GM18907 (cell line): Measurements from ENCODE around the gene ANKZF1.
"Not testable (repeated sequence)": the region's sequence is repeated elsewhere in the genome, so short reads cannot be mapped to it uniquely, and the experiment has no call there.

Source experiments
- ATAC-seq: cut with Tn5 transposase; IDR thresholded peaks from one replicate; pipeline ENCODE4 v1.9.1; 2021; ENCODE audit warnings: mild to moderate bottlenecking, moderate library complexity; ENCODE audit not compliant: unreplicated experiment

ANKZF1 gene

DNA sequence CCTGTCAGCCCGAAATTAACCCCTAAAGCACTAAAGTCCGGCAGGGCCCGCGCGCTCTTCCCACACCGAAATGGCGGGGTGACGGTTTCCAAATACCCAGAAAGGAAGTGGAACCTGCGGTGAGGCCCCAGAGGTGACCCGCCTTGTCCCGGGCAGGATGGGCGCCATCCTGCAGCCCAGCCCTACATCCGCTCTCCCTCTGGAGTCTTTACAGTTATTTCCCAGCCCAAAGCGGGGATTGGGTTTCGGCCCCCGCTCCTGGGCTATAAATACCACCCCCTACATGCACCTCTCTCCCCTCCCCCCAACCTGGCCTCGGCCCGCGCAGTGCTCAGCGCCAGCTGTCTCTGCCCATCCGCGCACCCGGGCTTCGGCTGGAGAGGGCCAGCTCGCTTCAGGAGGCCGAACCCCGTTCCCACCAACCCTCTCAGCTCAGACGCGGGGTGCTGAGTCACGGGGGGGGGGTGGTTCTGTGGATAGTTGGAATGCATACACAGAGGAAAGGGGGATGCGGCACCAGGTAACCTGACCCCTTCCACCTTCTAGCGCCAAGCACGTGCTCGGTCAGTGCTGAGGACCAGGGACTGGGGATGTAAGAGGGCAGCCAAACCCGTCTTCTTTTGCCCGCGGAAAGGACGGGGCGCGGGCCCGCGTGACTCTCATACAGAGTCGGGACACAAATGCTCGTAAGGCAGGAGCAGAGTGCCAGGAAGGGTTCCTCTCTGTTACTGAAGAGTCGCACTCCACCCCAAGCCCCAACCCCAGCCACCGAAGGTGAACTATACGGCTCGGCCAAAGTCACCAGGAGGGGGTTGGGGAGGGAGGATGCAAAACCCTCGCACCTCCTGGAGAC, 23.5 kb downstream of the ANKZF1 start, which contains the start of gene TUBA4B:
TUBA4B (plus strand) TSS at position 344 of the 853 bp plus-strand sequence; CDS start at position 509, 165 bp downstream.
- peak; percentile 10 for ATAC-seq

GRCh38 chr2:219253753-219254589, 24.4 kb downstream of the ANKZF1 start, which contains the start of gene TUBA4A:
TUBA4A (minus strand) TSS chr2:219253918; CDS start chr2:219253858, 60 bp downstream.
- ATAC-seq = peak; percentile 55

- ATAC-seq = peak; percentile 29
These were observed 25.1 kb downstream of the ANKZF1 start for GRCh38 chr2:219254590-219255201.

DNA sequence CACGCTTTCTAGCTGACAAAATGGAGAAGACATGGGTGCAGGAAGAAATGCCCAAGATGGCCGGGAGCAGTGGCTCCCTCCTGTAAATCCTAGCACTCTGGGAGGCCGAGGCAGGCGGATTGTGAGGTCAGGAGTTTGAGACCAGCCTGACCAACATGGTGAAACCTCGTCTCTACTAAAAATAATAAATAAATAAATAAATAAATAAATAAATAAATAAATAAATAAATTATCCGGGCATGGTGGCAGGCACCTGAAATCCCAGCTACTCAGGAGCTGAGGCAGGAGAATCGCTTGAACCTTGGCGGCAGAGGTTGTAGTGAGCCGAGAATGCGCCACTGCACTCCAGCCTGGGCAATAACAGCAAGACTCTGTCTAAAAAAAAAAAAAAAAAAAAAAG, 29.3 kb downstream of the ANKZF1 start:
- ATAC-seq = not testable (repeated sequence)

DNA sequence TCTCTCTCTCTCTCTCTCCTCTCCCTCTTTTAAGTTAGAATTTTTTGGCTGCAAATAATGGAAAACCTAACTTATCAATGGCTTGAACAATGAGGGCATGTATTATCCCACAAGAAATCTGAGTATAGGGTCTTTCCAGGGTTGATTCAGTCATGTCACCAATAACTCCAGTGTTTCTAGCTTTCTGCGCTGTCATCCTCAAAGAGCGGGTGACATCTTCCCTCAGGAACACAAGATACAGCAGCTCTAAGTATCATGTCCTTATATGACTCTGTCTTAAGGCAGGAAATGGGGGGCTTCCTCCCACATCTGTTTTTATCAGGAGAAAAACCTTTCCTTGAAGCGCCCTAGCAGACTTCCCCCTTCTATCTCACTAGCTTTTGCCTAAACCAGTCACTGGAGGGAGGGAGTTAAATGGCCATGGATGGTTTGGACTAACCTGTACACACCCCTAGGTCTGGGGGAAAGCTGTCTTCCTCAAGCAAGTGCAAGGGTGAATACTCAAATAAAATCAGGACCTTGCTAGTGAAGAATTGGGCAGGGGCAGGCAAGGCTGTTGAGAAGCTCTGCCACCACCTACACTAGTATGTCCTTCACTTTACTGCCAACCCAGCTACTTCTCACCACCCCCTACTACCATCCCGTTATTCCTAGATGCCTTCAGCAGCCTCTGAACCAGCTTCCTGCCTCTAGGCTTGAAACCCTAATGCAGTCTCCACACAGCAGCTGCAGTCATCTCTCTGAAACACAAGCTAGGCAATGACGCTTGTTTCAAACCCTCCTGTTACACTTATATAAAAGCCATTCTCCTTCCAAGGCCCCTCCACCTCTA, 31.6 kb downstream of the ANKZF1 start:
- ATAC-seq = no peak

DNA sequence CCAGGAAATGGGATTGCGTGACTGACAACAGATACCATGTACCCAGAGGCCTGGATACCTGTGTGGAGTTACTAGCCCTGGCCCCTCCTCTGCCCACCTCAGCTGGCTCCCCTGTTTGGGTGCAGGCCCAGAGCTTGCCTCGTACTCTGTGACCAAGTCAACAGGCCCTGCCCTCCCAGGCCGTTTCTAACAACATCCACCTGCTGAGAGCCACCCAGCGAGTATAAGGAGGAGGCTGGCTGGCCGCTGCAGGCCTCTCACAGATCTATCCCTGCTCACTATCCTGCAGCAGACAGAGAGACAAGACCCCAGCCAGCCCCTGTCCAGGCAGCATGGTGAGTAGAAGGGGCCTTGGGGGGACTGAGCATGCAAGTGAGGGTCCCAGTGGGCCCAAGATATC, 36.6 kb downstream of the ANKZF1 start:
- no peak for ATAC-seq

GRCh38 chr2:219266886-219267285, 37.3 kb downstream of the ANKZF1 start:
- no peak for ATAC-seq

GRCh38 chr2:219268294-219268693, 38.7 kb downstream of the ANKZF1 start:
- ATAC-seq = no peak

DNA sequence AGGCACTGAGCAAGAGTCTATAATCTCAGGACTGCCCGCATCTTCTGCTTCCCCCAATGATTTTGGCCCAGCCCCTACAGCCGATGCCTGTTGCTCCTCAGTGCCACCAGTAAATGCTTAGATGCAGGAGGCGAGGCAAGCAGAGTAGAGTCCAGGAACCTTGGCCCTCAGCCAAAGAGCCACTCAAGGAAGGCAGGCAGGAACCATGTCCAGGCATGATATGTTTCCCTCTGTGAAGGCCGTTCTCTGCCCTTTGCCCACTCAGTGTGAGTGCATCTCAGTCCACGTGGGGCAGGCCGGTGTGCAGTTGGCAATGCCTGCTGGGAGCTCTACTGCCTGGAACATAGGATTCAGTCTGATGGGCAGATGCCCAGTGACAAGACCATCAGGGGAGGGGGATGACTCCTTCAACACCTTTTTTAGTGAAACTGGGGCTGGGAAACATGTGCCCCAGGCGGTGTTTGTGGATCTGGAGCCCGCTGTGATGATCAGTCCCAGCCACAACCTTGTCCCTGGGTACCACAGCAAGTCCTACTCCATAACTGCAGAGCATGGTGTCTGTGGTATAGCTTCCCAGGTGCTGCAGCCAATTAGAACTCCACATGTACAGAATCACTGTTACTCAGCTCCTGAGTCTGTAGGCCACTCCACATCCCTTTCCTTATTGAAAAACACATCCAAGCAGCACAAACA, 39.9 kb downstream of the ANKZF1 start:
- no peak for ATAC-seq

- no peak for ATAC-seq
These were observed 40.4 kb downstream of the ANKZF1 start for GRCh38 chr2:219270055-219270372.

DNA sequence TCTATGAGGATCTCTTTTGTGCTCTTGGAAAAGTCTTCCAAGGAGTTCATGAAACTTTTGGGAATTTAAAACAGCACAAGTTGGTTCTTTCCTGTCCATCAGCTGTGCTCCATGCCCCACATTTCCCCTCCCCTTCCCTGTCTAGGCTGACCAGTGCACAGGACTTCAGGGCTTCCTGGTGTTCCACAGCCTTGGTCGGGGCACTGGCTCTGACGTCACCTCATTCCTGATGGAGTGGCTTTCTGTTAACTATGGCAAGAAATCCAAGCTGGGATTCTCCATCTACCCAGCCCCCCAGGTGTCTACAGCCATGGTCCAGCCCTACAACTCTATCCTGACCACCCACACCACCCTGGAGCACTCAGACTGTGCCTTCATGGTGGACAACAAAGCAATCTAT, 41.4 kb downstream of the ANKZF1 start:
- ATAC-seq = no peak

- no peak for ATAC-seq
These were observed 42.8 kb downstream of the ANKZF1 start for GRCh38 chr2:219272356-219272755.

GRCh38 chr2:219272995-219273394, 43.4 kb downstream of the ANKZF1 start:
- no peak for ATAC-seq

DNA sequence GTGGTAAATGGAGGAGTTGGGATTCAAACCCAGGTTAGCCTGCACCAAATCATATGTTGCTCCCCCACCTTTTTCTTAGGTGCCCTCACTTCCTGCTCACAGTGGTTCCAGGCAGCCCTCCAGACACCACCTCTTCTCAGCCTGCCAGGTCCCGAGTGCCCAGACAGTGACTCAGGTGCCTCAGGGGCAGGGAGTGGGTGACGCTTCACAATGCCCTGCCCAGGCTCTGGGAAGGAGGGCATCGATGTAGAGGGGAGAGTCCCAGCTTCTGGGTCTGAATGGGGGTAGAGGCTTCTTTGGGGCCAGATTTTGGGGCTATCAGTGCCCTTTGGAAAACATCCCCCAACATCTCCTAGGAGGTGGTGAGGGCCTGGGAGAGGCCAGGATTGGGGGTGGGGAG, 44.3 kb downstream of the ANKZF1 start:
- no peak for ATAC-seq

DNA sequence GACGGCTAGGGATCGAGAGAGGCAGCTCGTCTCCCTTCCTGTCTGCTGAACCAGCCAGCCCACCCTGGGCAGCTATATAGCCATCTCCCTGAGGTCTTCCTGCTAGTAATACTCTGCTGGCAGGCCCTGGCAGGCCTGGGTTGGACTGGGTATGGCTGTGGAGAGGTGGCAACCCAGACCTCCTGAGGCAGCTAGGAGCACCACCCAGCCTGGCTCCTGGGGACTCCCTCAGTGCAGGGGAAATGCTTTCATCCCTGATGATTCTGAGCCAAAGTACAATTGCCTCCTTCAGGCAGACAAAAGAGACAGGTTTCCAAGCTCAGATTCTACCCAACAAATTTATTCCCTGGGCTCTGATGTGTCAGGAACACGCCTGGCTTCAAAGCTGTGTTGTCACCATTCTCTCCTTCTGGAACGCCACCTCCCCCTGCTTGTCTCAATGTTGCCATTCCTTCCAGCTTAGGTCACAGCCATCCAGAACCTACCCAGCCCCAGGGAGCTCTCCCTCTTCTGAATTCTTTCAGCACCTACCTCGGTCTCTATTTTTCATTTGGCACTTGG, 44.8 kb downstream of the ANKZF1 start:
- ATAC-seq = no peak

- peak; percentile 28 for ATAC-seq
These were observed 48.4 kb downstream of the ANKZF1 start for GRCh38 chr2:219277703-219278654.

DNA sequence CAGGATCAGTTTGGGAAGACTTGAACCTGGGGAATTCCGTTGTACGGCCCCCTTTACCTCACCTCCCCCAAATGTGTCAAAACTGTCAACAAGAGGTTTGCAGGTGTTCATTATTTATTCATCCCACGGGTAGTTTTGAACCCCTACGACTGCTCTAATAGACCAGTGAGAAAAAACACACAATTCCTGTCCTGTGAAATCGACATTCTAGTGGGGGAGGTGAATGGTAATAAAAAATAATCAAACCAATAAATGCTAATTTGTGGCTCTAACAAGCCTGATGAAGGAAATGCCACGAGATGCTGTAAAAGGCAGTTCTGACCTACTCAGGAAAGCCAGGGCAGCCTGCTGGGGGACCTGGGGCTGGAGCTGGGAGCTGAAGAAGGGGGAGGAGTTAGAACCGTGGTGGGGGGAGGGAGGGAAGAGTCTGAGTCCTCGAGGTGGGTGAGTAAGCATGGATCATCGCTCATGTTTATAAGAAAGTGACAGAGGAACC, 49.1 kb downstream of the ANKZF1 start:
- ATAC-seq = no peak
